NCI-H1092 treated with DMSO at 0.1 percent for 48 hours (cell line): Measurements from ENCODE around the gene ADPRH.
"Not testable (repeated sequence)": the region's sequence is repeated elsewhere in the genome, so short reads cannot be mapped to it uniquely, and the experiment has no call there.

ENCODE experiments used
- DNase-seq: peaks from one replicate; lab custom pipeline; 2025; lab: John Stamatoyannopoulos, UW

Gene ADPRH

GRCh38 chr3:119559441-119559963 is 19.8 kb upstream of the ADPRH start, which contains the start of gene CD80:
TSS of gene CD80 (minus strand) at chr3:119559614. CDS start at chr3:119557728, 1,886 bp downstream.
- no peak for DNase-seq

GRCh38 chr3:119560160-119560559 is 19.1 kb upstream of the ADPRH start:
- no peak for DNase-seq

DNA sequence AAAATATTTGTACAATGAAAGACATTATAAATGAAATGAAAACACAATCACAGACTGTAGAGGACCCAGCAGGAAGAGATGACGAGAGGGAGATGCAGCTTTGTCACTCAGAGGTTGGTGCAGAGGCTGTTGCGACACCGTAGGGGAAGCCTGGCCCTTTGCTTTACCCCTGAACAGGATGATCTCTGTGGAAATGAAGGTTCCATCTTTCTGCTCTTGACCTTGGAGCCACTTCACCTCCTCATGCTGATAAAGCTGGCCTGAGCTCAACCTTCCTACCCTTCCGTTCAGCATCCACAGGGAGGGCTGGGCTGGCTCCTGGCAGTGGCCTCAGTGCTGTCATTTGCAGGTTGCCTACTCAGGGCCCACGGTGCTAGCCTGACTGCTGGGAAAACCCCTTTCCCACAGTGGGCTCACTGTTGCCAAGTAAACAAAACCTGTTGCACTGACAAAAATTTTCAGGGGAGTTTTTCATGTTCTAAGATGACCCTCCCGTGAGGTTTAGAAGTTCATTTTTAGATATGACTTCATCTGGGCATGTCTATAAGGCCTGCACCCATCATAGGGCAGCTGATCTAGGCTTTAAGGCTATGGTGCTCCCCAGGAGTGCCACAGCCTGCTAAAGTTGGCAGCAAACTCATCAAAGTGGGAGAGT is 16.9 kb upstream of the ADPRH start:
- no peak for DNase-seq

DNA sequence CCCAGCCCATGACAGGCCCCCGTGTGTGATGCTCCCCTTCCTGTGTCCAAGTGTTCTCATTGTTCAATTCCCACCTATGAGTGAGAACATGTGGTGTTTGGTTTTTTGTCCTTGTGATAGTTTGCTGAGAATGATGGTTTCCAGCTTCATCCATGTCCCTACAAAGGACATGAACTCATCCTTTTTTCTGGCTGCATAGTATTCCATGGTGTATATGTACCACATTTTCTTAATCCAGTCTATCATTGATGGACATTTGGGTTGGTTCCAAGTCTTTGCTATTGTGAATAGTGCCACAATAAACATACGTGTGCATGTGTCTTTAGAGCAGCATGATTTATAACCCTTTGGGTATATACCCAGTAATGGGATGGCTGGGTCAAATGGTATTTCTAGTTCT is 16.0 kb upstream of the ADPRH start:
- not testable (repeated sequence) for DNase-seq

GRCh38 chr3:119569156-119569555 is 10.1 kb upstream of the ADPRH start:
- DNase-seq, result no peak

DNA sequence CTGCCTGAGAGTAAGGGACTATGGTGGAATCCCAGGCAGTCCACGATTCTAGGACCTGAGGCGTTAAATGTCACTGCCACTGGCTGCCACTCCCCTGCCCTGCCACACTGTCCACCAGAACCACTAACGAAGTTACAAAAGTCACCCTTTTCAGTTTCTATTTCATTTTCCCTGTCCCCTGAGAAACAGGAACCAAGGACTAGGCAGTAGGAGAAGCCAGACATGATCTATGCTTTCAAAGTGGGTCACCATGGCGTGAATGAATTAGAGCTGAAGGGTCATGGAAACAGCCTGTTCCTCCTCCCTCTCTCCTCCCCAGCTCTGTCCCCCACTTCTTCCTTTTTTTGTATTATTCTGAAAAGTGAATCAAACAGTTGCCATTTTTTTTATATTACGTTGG is 9.1 kb upstream of the ADPRH start:
- no peak for DNase-seq

GRCh38 chr3:119571230-119571629 is 8.1 kb upstream of the ADPRH start:
- no peak for DNase-seq

GRCh38 chr3:119571688-119572087 is 7.6 kb upstream of the ADPRH start:
- DNase-seq, result no peak

DNA sequence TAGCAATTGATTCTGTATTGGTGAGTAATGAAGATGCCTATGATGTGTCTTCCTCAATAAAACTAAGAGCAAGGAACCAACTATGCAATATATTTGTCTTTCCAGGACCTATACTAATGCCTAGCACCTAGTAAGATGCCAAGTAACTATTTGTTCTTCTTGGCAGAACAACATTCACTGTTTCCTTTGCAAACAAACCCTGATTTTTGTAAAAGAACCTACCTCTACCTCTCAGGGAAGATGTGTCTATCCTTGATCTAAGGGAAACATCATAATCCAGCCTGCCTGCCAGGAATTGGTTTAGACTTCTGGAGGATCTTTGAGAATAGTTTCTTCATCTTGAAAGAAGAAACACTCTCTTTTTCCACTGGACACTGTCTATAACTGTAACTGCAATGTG is 3.8 kb upstream of the ADPRH start:
- no peak for DNase-seq

- DNase-seq, result no peak
Measured at GRCh38 chr3:119580067-119580760, 922 bp downstream of the ADPRH start.

GRCh38 chr3:119582178-119582577 is 2.9 kb downstream of the ADPRH start:
- no peak for DNase-seq

- no peak for DNase-seq
Measured at GRCh38 chr3:119585208-119585607, 5.9 kb downstream of the ADPRH start.

DNA sequence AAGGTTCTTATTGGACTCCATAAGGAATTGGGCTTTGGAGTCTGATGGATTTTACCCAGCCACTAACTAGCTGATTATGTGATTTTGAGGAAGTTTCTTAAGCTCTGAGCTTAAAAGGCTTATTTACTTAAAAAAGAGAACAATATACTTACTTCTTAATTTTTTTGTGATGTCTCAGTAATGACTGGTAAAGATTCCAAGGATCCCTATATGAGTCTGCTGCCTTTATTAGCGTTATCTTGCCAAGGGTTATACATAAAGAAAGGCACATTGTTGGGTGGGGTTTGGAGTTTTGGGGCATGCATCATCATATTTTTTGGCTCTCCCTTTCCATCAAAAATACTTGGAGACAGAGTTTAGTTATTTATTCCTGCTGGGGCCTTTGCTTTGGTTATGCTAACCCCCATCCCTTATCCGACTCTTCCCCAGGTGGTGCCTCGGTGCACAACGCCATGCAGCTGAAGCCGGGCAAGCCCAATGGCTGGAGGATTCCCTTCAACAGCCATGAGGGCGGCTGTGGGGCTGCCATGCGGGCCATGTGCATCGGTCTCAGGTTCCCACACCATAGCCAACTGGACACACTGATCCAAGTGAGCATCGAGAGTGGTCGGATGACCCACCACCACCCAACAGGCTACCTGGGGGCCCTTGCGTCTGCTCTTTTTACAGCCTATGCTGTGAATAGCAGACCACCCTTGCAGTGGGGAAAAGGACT is 6.7 kb downstream of the ADPRH start:
- DNase-seq, result no peak

- DNase-seq, result no peak
Measured at GRCh38 chr3:119586733-119587172, 7.5 kb downstream of the ADPRH start.

DNA sequence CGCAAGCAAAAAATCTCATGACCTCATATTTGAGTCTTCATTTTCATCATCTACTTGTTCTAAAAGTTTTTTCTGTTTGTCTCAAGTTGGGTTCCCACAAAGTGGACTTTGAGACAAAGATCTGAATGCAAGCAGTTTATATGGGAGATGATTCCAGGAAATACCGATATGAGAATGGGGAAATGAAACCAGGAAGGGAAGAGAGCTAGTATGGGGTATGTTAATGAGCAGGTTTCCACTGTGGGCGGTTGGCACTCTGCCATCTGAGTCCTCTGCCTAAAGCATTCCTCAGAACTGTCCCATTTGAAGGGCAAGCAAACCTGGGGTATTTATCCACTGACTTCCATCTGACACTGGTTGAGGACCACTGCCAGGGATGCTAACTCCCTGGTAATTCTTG is 8.8 kb downstream of the ADPRH start:
- DNase-seq, result no peak

- no peak for DNase-seq
Measured at GRCh38 chr3:119589102-119589773, 9.9 kb downstream of the ADPRH start.

DNA sequence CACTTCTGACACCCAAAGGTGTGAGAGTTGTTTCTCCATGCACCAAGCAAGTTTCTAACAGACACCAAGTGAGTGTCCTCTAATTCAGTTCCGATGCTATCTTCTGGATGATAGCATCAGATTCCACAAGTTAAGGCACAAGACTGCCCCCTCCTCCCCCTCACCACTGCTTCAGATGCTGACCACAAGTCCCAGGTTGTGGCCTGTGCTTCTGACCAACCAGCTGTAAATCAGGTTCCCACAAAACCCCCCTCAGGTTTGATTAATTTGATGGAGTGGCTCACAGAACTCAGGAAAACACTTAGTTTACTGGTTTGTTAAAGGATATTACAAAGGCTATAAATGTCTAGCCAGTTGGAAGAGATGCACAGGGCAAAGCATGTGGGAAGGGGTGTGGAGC is 11.4 kb downstream of the ADPRH start:
- no peak for DNase-seq

DNA sequence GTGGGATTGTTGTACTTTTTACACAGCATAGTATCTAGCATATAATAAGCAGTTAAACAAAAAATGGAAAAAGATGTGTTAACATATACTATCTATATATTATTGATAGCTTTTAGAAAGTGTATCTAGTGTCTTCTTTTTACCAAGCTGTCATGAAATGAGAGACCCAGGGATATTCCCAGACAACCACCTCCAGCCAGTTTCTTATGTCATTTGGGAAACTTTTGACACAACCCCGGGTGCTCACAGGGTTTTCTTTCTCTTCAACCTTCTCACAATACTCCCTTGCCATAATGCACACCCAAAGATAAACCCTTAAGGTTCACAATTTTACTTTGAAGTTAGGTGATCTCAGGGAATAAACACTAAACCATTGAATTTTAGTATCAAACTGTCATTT is 13.6 kb downstream of the ADPRH start:
- no peak for DNase-seq

DNA sequence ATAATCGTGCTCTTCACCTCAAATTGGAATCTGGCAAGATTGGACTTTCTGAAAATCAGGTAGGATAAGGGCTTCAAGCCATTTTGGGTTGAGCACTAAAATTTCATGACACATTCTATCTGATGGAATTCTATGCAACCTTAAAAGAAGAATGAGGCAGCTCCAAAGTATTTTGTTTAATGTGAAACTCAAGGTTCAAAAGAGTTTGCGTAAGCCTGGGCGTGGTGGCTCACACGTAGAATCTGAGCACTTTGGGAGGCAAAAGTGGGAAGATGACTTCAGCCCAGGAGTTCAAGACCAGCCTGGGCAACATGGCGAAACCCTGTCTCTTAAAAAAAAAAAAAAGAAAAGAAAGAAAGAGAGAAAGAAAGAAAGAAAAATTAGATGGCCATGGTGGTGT is 14.8 kb downstream of the ADPRH start:
- no peak for DNase-seq

- not testable (repeated sequence) for DNase-seq
Measured at GRCh38 chr3:119594929-119595328, 15.6 kb downstream of the ADPRH start.

DNA sequence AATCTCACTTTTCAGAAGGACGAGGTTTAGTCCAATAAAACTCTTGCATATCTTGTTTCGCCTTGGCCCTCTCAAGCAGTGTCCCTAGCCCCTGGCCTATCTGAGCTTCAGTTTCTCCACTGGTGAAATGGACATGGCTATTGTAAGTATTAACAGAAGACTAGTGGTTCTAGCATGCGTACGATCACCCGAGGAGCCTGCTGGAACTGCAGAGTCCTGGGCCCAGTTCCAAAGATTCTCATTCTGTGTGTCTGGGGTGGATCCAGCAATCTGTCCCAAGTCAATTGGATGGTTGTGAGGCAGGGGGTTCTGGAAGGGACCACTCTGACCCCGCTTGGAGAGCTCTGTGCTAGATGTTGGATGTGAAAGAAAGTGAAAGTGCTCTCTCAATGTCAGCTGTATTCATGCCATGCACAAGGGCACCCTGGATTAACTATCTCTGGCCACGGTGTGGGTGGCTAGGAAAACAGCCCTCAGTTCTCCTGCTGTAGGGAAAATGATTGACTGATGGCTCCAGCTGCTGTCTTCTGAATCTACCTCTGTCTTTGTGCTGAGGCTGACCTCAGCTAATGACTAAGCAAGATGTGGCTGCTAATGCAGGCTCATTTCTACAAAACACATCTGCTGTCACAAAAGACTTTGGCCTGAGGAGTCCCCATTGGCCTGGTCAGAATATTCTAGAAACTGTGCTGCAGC is 16.5 kb downstream of the ADPRH start:
- no peak for DNase-seq

GRCh38 chr3:119596398-119596797 is 17.1 kb downstream of the ADPRH start:
- no peak for DNase-seq
